IPS-18a (cell line): ENCODE measurements around the gene CRTC1.

Experiments used
- H3K27ac ChIP-seq: one replicate; pipeline ENCODE4 v1.5.1; 2013; ENCODE audit warnings: low read length
- H3K27me3 ChIP-seq: one replicate; pipeline ENCODE4 v1.6.1; 2013; ENCODE audit warnings: mild to moderate bottlenecking, low read length; ENCODE audit not compliant: control insufficient read depth, insufficient read depth
- H3K36me3 ChIP-seq: one replicate; pipeline ENCODE4 v1.6.1; 2013; ENCODE audit warnings: low read depth, low read length; ENCODE audit not compliant: control insufficient read depth
- H3K4me1 ChIP-seq: one replicate; pipeline ENCODE4 v1.6.1; 2013; ENCODE audit warnings: low read depth, low read length; ENCODE audit not compliant: control insufficient read depth
- H3K4me3 ChIP-seq: one replicate; pipeline ENCODE4 v1.5.1; 2013; ENCODE audit warnings: low read length
- H3K9ac ChIP-seq: one replicate; pipeline ENCODE4 v1.6.1; 2013; ENCODE audit warnings: mild to moderate bottlenecking, low read length, moderate library complexity
- H3K9me3 ChIP-seq: one replicate; pipeline ENCODE4 v1.6.1; 2013; ENCODE audit warnings: low read depth, low read length; ENCODE audit not compliant: control insufficient read depth

Gene CRTC1

DNA sequence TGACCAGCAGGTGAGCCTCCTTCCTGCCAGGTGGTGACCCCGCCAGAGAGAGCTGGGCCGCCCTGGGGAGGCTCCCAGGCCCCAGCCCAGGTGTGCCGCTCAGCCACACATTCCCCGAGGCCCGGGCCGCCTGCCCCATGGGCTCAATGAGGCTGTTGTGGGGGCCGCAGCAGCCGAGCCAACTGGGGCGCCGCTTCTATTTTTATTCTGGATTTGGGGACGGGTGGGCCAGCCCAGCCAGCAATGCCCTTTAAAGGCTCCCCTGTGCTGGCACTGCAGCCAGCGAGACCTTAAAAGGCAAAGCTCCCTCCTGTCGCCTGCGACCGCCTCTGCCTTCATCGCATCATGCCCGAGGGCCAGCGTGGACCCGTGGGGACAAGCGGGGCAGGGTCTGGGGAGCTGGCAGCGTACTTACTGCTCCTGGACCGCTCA is 17.7 kb upstream of the CRTC1 start:
- Histone ChIP-seq H3K27me3 (no peaks in the 10 kb centered on the region), H3K4me1 (no peaks in the 10 kb centered on the region), H3K9me3 (no peaks in the 10 kb centered on the region), H3K9ac (no peak overlapping the region), H3K4me3 (no peak overlapping the region), H3K27ac (no peak overlapping the region), H3K36me3 (no peaks in the 10 kb centered on the region)

DNA sequence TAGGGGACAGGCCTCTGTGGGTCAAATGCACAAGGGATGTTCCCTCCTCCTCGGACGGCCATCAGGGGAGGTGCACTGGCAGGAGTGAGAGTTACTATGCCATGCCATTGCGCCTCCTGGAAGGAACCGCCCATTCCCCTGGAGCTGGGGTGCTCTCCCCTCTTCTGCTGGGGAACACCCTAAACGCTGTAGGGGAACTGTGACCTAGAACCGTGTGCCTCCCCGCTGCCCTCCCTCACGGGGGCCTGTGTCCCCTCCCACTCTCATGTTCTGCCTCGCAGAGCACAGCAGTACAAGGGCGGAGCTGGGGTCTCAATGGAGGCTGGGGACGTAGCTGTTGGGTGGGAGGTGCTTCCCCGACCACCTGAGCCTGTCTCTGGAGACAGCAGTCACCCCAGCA is 17.2 kb upstream of the CRTC1 start:
- no peak overlapping the region for H3K27ac ChIP-seq
- no peaks in the 10 kb centered on the region for H3K36me3 ChIP-seq
- H3K27me3 ChIP-seq, result no peaks in the 10 kb centered on the region
- no peak overlapping the region for H3K4me3 ChIP-seq
- H3K4me1 ChIP-seq, result no peaks in the 10 kb centered on the region
- no peaks in the 10 kb centered on the region for H3K9me3 ChIP-seq
- H3K9ac ChIP-seq, result no peak overlapping the region

DNA sequence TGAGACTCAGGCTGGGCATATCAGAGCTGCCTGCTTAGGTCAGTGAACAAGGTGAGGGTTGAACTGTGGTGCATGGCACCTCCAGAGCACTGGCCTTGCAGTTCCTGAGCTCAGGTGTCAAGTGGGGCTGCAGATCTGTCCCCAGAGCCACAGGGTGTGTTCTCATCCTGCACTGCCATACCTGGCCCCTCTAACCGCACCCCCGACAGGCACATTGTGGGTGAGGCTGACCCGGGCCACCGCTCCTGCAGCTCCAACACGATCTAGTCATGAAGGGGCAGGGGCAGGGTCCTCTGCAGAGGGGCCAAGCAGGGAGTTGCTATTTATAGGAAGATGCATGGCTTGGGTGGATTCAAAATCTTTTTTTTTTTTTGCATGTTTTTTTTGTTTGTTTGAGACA is 16.7 kb upstream of the CRTC1 start:
- Histone ChIP-seq H3K36me3 (no peaks in the 10 kb centered on the region), H3K9me3 (no peaks in the 10 kb centered on the region), H3K4me1 (no peaks in the 10 kb centered on the region), H3K9ac (no peak overlapping the region), H3K27ac (no peak overlapping the region), H3K4me3 (no peak overlapping the region), H3K27me3 (no peaks in the 10 kb centered on the region)

DNA sequence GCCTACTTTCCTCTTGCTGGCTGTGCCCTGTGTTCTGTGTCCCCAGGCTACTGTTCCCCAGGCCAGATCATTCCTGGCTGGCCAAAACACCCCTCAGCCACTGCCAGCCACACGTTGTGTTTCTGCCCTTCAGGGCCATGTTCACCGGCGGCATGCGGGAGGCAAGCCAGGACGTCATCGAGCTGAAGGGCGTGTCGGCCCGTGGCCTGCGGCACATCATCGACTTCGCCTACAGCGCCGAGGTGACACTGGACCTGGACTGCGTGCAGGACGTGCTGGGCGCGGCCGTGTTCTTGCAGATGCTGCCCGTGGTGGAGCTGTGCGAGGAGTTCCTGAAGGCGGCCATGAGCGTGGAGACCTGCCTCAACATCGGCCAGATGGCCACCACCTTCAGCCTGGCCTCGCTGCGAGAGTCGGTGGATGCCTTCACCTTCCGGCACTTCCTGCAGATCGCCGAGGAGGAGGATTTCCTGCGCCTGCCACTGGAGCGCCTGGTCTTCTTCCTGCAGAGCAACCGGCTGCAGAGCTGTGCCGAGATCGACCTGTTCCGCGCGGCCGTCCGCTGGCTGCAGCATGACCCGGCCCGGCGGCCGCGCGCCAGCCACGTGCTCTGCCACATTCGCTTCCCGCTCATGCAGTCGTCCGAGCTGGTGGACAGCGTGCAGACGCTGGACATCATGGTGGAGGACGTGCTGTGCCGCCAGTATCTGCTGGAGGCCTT is 15.8 kb upstream of the CRTC1 start:
- H3K27ac ChIP-seq, result no peak overlapping the region
- H3K4me1 ChIP-seq, result no peaks in the 10 kb centered on the region
- no peak overlapping the region for H3K9ac ChIP-seq
- H3K9me3 ChIP-seq, result no peaks in the 10 kb centered on the region
- H3K27me3 ChIP-seq, result no peaks in the 10 kb centered on the region
- H3K4me3 ChIP-seq, result no peak overlapping the region
- H3K36me3 ChIP-seq, result no peaks in the 10 kb centered on the region

DNA sequence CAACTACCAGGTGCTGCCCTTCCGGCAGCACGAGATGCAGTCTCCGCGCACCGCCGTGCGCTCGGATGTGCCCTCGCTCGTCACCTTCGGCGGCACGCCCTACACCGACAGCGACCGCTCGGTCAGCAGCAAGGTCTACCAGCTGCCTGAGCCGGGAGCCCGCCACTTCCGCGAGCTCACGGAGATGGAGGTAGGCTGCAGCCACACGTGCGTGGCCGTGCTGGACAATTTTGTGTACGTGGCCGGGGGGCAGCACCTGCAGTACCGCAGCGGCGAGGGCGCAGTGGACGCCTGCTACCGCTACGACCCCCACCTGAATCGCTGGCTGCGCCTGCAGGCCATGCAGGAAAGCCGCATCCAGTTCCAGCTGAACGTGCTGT is 15.2 kb upstream of the CRTC1 start:
- Histone ChIP-seq H3K27ac (no peak overlapping the region), H3K4me1 (no peaks in the 10 kb centered on the region), H3K4me3 (no peak overlapping the region), H3K36me3 (no peaks in the 10 kb centered on the region), H3K9me3 (no peaks in the 10 kb centered on the region), H3K27me3 (no peaks in the 10 kb centered on the region), H3K9ac (no peak overlapping the region)

DNA sequence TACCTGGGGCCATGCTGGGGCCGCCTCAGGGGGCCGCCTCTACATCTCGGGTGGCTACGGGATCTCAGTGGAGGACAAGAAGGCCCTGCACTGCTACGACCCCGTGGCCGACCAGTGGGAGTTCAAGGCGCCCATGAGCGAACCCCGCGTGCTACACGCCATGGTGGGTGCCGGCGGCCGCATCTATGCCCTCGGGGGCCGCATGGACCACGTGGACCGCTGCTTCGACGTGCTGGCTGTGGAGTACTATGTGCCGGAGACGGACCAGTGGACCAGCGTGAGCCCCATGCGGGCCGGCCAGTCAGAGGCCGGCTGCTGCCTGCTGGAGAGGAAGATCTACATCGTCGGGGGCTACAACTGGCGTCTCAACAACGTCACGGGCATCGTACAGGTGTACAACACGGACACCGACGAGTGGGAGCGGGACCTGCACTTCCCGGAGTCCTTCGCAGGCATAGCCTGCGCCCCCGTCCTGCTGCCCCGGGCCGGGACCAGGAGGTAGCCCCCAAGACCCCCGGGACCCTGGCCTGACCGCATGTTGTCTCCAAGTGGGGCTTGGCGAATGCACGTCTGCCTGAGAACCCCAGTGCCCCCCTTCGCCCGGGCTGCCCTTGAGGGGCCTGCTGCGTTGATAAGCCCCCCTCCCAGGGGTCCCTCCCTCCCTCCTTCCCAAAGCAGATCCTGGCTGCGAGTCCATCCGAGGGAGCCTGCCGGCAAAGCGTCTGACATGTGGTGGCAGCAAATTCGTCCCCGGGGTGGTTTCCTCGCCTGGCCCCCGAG is 14.5 kb upstream of the CRTC1 start:
- Histone ChIP-seq H3K27ac (no peak overlapping the region), H3K36me3 (no peaks in the 10 kb centered on the region), H3K27me3 (no peaks in the 10 kb centered on the region), H3K4me3 (no peak overlapping the region), H3K4me1 (no peaks in the 10 kb centered on the region), H3K9me3 (no peaks in the 10 kb centered on the region), H3K9ac (no peak overlapping the region)

DNA sequence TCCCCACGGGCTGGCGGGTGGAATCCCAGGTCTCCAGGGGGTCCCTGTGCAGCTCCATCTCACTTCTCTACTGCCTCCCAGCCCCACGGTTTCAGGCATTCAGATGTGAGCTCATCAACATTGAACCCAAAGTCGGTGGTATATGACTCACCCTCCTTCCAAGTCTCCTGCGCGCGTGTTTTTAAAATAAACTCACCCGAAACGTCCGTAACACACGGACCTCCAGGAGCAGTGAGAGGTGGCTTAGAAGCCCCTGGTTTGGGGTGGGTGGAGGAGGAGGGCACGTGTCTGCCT is 14.0 kb upstream of the CRTC1 start:
- Histone ChIP-seq H3K9me3 (no peaks in the 10 kb centered on the region), H3K9ac (no peak overlapping the region), H3K36me3 (no peaks in the 10 kb centered on the region), H3K27me3 (no peaks in the 10 kb centered on the region), H3K4me3 (no peak overlapping the region), H3K27ac (no peak overlapping the region), H3K4me1 (no peaks in the 10 kb centered on the region)

DNA sequence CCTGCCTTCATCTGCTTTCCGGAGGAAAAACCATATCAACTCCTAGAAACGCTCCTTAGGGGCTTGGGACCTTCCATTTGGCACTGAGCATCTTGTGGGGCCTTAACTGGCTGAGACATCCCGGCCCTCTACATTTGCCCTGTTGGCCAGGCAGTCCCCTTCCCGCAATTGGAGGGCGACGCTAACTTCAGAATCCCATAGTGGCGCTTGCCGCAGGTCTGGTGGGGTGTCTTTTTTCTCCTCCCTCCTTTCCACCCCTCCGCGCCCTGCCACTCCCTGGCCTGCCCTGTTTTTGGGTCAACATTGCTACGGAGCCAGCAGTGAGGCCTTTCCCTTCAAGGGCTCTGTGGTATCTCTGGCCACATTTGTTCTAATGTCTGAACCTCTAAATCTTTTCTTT is 13.6 kb upstream of the CRTC1 start:
- no peaks in the 10 kb centered on the region for H3K27me3 ChIP-seq
- no peaks in the 10 kb centered on the region for H3K4me1 ChIP-seq
- H3K4me3 ChIP-seq, result no peak overlapping the region
- no peaks in the 10 kb centered on the region for H3K36me3 ChIP-seq
- H3K9ac ChIP-seq, result no peak overlapping the region
- no peaks in the 10 kb centered on the region for H3K9me3 ChIP-seq
- H3K27ac ChIP-seq, result no peak overlapping the region

DNA sequence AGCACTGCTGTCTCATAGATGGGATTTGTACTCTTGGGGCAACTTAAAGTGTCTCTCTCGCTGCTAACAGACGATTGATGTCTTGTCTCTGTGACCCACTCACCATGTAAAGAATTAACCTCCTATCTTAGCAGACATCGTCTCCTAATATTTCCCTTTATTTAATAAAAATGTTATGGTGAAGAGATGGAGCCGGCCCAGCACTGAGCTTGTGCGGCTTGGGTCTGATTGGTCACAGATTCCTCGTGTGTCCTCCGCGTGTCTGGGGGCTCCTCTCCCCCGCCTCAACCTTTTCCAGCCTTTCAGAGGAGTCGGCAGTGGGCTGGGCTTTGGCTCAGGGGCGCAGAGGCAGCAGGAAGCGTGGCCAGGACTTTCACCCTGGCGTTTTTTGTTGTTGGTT is 13.2 kb upstream of the CRTC1 start:
- no peak overlapping the region for H3K9ac ChIP-seq
- H3K27me3 ChIP-seq, result no peaks in the 10 kb centered on the region
- no peaks in the 10 kb centered on the region for H3K4me1 ChIP-seq
- no peak overlapping the region for H3K27ac ChIP-seq
- H3K36me3 ChIP-seq, result no peaks in the 10 kb centered on the region
- no peaks in the 10 kb centered on the region for H3K9me3 ChIP-seq
- no peak overlapping the region for H3K4me3 ChIP-seq

DNA sequence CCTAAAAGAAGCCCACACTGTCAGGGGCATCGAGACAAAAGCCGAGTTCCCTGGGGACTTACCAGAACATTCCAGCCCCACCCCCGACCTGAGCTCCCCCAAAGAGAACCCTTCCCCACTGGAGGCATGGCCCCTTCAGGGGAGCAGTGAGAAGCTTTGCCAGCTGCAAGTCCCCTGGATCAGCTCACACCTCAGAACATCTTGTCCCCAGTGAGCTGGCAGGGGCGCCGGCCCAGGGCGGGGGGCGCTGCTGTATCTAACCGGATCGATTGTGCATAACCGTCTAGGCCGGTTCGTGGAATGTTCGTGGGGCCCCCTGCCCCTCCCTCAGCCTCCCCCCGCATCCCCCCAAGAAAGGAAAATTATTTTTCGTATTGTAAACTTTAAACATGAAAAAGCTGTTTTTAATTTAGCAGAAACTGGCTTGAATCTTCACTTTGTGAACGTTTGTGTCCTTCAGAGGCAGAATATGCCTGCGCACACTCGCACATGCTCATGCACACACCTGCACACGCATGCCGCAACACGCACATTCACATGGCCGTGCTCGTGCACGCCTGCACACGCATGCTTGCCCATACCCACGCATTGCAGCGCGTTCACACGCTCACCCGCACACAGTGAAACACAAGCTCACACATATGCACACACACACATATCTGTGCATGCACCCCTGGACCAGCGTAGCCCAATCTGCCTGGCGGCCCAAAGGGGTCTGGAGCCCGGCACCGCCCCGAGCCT is 12.0 kb upstream of the CRTC1 start:
- no peak overlapping the region for H3K9ac ChIP-seq
- no peaks in the 10 kb centered on the region for H3K9me3 ChIP-seq
- no peak overlapping the region for H3K4me3 ChIP-seq
- H3K36me3 ChIP-seq, result no peaks in the 10 kb centered on the region
- H3K4me1 ChIP-seq, result no peaks in the 10 kb centered on the region
- no peaks in the 10 kb centered on the region for H3K27me3 ChIP-seq
- H3K27ac ChIP-seq, result no peak overlapping the region

DNA sequence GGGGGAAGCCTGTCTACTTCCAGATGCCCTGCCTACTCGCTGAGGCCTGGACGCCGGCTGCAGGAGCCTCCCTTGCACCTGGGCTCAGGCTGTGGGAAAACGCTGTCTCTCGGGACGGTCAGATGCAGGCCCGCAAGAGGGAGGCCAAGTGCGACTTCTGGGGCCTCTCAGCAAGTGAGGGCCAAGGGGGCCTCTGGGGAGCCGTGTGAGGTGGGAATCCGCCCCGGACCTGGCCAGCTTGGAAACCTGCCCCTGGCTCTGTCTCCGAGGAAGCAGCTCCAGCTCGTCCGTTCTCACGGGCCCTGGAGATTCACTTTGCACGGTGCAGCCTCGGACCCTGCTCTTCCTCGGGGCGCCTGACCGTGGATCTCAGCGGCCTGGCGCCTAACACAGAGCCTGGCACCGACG is 11.4 kb upstream of the CRTC1 start:
- H3K27ac ChIP-seq, result no peak overlapping the region
- no peak overlapping the region for H3K9ac ChIP-seq
- H3K36me3 ChIP-seq, result no peaks in the 10 kb centered on the region
- H3K27me3 ChIP-seq, result no peaks in the 10 kb centered on the region
- H3K4me1 ChIP-seq, result no peaks in the 10 kb centered on the region
- no peak overlapping the region for H3K4me3 ChIP-seq
- no peaks in the 10 kb centered on the region for H3K9me3 ChIP-seq
